ENCODE results near the gene GDA. TPM values are rescaled to one million over a fixed set of nuclear protein-coding genes. Genes with fewer than 3 reads are reported as not detected.

The GDA gene
- total RNA-seq, 1 experiment from 2014 or later, result 49.4 TPM

DNA sequence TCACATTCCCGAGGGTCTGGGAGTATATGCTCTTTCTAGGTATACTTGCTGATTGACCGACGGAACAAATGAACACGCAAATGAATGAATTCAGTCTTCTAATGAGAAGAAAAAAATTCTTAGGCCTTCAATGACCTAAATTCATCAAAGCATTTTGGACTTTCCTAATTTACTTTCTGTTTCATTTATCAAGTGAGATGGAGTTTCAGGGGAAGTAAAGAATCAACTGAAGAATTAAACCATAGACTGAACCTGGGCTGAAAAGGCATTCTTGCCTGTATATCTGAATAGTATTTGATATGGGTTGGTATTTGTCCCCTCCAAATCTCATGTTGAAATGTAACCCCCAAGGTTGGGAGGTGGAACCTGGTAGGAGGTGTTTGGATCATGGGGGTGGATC is 151.6 kb downstream of the GDA start:
- H2AFZ ChIP-seq (ENCODE audit: low read depth, low read length, poor library complexity, severe bottlenecking), result no peak overlapping the region
- no peak overlapping the region for H3K9ac ChIP-seq (ENCODE audit: low read length)
- H3K9me2 ChIP-seq (ENCODE audit: insufficient read depth), result no peaks in the 10 kb centered on the region
- POLR2A ChIA-PET, result interaction anchor here (1.0 kb wide), 1 partner anchor 64 kb away, joined by 3 read pairs; the partner anchor contains the start of gene ZFAND5
- no peaks in the 10 kb centered on the region for H3K79me2 ChIP-seq (ENCODE audit: insufficient read depth, low read length)
- no peaks in the 10 kb centered on the region for H3K27me3 ChIP-seq (ENCODE audit: insufficient read depth, low read length)
- BruUV-seq (replicated peaks), result no TSS peak
- intact Hi-C loops (cut with micrococcal nuclease), result no loop called here
- ATAC-seq (no peak), DNase-seq (ENCODE audit: low read depth, low spot score) (no peak)
- RAD21 ChIA-PET (ENCODE audit: low non-redundant PET in 1 of 2, low total read pairs in 2 of 2, uncharacterized antibody in 2 of 2, unreplicated experiment in 2 of 2), result no interaction called here
- H3K36me3 ChIP-seq (ENCODE audit: control insufficient read depth in 1 of 2, insufficient read depth in 2 of 2, low read length in 2 of 2), result no peaks in the 10 kb centered on the region
- H3K4me1 ChIP-seq (ENCODE audit: control insufficient read depth in 1 of 2, insufficient read depth in 2 of 2, low read length in 2 of 2), result peaks cover 0 to 18% of the 10 kb centered on the region in 2 experiments; a peak in 2 of 4 replicates
- no peaks in the 10 kb centered on the region for H3K9me3 ChIP-seq (ENCODE audit: control insufficient read depth in 1 of 2, insufficient read depth in 1 of 2, low read depth in 1 of 2, low read length in 2 of 2)
- no peak overlapping the region for H3K4me3 ChIP-seq (replicated peaks in 1 of 2; ENCODE audit: low read depth in 1 of 2, low read length in 2 of 2)
- no peak for TF ChIP-seq YY1 (IDR thresholded peaks at IDR 0.05; ENCODE audit: extremely low read depth, insufficient replicate concordance, low read depth, low read length)
- no peak for TF ChIP-seq ZNF274 (IDR thresholded peaks at IDR 0.05; ENCODE audit: low read depth, low read length)
- TF ChIP-seq EGR1 (IDR thresholded peaks at IDR 0.05; ENCODE audit: low read depth), result no peak
- TF ChIP-seq CBX3 (IDR thresholded peaks at IDR 0.05; ENCODE audit: low read depth), result no peak
- TF ChIP-seq ZFX (IDR thresholded peaks at IDR 0.05), result no peak
- TF ChIP-seq SIN3A (IDR thresholded peaks at IDR 0.05; ENCODE audit: low read depth), result no peak
- TF ChIP-seq CEBPB (IDR thresholded peaks at IDR 0.05; ENCODE audit: low read depth), result no peak
- no peak for TF ChIP-seq JUND (IDR thresholded peaks at IDR 0.05)
- TF ChIP-seq, protein P1, sequence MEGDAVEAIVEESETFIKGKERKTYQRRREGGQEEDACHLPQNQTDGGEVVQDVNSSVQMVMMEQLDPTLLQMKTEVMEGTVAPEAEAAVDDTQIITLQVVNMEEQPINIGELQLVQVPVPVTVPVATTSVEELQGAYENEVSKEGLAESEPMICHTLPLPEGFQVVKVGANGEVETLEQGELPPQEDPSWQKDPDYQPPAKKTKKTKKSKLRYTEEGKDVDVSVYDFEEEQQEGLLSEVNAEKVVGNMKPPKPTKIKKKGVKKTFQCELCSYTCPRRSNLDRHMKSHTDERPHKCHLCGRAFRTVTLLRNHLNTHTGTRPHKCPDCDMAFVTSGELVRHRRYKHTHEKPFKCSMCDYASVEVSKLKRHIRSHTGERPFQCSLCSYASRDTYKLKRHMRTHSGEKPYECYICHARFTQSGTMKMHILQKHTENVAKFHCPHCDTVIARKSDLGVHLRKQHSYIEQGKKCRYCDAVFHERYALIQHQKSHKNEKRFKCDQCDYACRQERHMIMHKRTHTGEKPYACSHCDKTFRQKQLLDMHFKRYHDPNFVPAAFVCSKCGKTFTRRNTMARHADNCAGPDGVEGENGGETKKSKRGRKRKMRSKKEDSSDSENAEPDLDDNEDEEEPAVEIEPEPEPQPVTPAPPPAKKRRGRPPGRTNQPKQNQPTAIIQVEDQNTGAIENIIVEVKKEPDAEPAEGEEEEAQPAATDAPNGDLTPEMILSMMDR (IDR thresholded peaks at IDR 0.05 in 2 of 3, conservative IDR thresholded peaks at IDR 0.05 in 1 of 3; ENCODE audit: borderline replicate concordance in 1 of 3, insufficient read depth in 1 of 3, low read depth in 2 of 3, low read length in 2 of 3), result no peak
- no peak for TF ChIP-seq FOSL1 (IDR thresholded peaks at IDR 0.05; ENCODE audit: low read depth)
- no peak for TF ChIP-seq POLR2A (IDR thresholded peaks at IDR 0.05; ENCODE audit: borderline replicate concordance, extremely low read depth, insufficient read depth, insufficient read length)
- TF ChIP-seq EZH2phosphoT487 (IDR thresholded peaks at IDR 0.05; ENCODE audit: borderline replicate concordance), result no peak
- no peak for TF ChIP-seq RAD21 (IDR thresholded peaks at IDR 0.05; ENCODE audit: low read depth)
- TF ChIP-seq, protein P2, sequence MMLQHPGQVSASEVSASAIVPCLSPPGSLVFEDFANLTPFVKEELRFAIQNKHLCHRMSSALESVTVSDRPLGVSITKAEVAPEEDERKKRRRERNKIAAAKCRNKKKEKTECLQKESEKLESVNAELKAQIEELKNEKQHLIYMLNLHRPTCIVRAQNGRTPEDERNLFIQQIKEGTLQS (IDR thresholded peaks at IDR 0.05), result no peak
- no peak overlapping the region for H3K27ac ChIP-seq (ENCODE audit: low read depth, low read length)
- no peak overlapping the region for H3K4me2 ChIP-seq (ENCODE audit: low read length)
- CTCF ChIA-PET, result no interaction called here
- H4K20me1 ChIP-seq (ENCODE audit: insufficient read depth), result no peaks in the 10 kb centered on the region

Other genes with a start within 250 kb of the GDA start
- 17.0 TPM for gene ABHD17B, start 238.2 kb upstream of the GDA start, total RNA-seq (2021; ENCODE audit: unreplicated experiment)
- 12.4 TPM for gene C9orf85, start 237.8 kb upstream of the GDA start, total RNA-seq (2021; ENCODE audit: unreplicated experiment)
- gene C9orf57, start 88.8 kb upstream of the GDA start, total RNA-seq (2021; ENCODE audit: unreplicated experiment), result not detected
- 128 TPM for gene ZFAND5, start 215.8 kb downstream of the GDA start, total RNA-seq (2021; ENCODE audit: unreplicated experiment)